Stimulated activated CD4-positive, alpha-beta T cell treated with anti-CD3 and anti-CD28 coated beads, Interleukin-4, amount 100 ng/mL, for 1 hour (primary cell): ENCODE measurements around the gene CPNE4.

Experiments used
- DNase-seq: peaks from one replicate; pipeline ENCODE4 v3.0.0-alpha.2; 2020

The CPNE4 gene

GRCh38 chr3:131669600-131669999 lies 365.2 kb downstream of the CPNE4 start:
- no peak for DNase-seq

GRCh38 chr3:131658771-131659170 lies 376.0 kb downstream of the CPNE4 start:
- DNase-seq: no peak

GRCh38 chr3:131658115-131658514 lies 376.7 kb downstream of the CPNE4 start:
- DNase-seq: no peak

- no peak for DNase-seq
Measured at GRCh38 chr3:131655070-131655690, 379.6 kb downstream of the CPNE4 start.

GRCh38 chr3:131645638-131646037 lies 389.2 kb downstream of the CPNE4 start:
- DNase-seq: no peak

- no peak for DNase-seq
Measured at GRCh38 chr3:131636266-131636775, 398.5 kb downstream of the CPNE4 start.

- no peak for DNase-seq
Measured at GRCh38 chr3:131630807-131631206, 404.0 kb downstream of the CPNE4 start.

- no peak for DNase-seq
Measured at GRCh38 chr3:131630097-131630496, 404.7 kb downstream of the CPNE4 start.

GRCh38 chr3:131623431-131623830 lies 411.4 kb downstream of the CPNE4 start:
- no peak for DNase-seq

- DNase-seq: no peak
Measured at GRCh38 chr3:131622726-131623125, 412.1 kb downstream of the CPNE4 start.

- DNase-seq: no peak
Measured at GRCh38 chr3:131620977-131621376, 413.8 kb downstream of the CPNE4 start.

GRCh38 chr3:131619821-131620220 lies 415.0 kb downstream of the CPNE4 start:
- DNase-seq: no peak

GRCh38 chr3:131616719-131617118 lies 418.1 kb downstream of the CPNE4 start:
- no peak for DNase-seq

- DNase-seq: no peak
Measured at GRCh38 chr3:131612745-131613144, 422.1 kb downstream of the CPNE4 start.

- no peak for DNase-seq
Measured at GRCh38 chr3:131610174-131610573, 424.6 kb downstream of the CPNE4 start.

- no peak for DNase-seq
Measured at GRCh38 chr3:131608741-131609140, 426.1 kb downstream of the CPNE4 start.

GRCh38 chr3:131608296-131608695 lies 426.5 kb downstream of the CPNE4 start:
- DNase-seq: no peak

- DNase-seq: no peak
Measured at GRCh38 chr3:131605916-131606315, 428.9 kb downstream of the CPNE4 start.

GRCh38 chr3:131602011-131602779 lies 432.6 kb downstream of the CPNE4 start:
- no peak for DNase-seq

- no peak for DNase-seq
Measured at GRCh38 chr3:131597816-131598215, 437.0 kb downstream of the CPNE4 start.

GRCh38 chr3:131596884-131597283 lies 437.9 kb downstream of the CPNE4 start:
- no peak for DNase-seq

GRCh38 chr3:131591394-131592014 lies 443.3 kb downstream of the CPNE4 start:
- no peak for DNase-seq

- DNase-seq: no peak
Measured at GRCh38 chr3:131586277-131586676, 448.5 kb downstream of the CPNE4 start.

- no peak for DNase-seq
Measured at GRCh38 chr3:131582438-131582837, 452.4 kb downstream of the CPNE4 start.
